ENCODE results near the gene SECISBP2.

DNA sequence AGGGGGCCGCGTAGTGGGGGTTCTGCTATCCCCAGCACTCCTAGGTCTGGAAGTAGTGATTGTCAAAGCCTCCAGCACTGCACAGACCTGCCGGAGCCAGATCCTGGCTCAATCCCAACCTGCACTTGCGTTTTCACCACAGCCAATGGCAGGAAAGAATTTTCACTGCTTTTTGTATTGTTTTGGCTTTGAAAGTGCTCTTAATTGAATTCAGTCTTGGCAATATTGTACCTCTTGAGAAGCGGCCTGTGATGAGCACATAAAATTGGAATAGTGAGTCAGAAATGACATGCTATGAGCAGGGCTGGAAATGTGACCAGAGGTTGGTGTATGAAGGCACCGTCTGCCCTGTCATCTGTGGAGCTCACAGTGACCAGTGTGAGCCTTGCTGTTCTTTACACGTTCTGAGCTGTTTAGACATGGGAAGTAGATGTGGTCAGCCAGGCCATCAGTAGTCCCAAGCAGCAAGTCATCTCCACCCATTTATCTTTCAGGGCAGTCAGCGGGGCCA, 41.5 kb downstream of the SECISBP2 start:
- TF ChIP-seq, protein P1, sequence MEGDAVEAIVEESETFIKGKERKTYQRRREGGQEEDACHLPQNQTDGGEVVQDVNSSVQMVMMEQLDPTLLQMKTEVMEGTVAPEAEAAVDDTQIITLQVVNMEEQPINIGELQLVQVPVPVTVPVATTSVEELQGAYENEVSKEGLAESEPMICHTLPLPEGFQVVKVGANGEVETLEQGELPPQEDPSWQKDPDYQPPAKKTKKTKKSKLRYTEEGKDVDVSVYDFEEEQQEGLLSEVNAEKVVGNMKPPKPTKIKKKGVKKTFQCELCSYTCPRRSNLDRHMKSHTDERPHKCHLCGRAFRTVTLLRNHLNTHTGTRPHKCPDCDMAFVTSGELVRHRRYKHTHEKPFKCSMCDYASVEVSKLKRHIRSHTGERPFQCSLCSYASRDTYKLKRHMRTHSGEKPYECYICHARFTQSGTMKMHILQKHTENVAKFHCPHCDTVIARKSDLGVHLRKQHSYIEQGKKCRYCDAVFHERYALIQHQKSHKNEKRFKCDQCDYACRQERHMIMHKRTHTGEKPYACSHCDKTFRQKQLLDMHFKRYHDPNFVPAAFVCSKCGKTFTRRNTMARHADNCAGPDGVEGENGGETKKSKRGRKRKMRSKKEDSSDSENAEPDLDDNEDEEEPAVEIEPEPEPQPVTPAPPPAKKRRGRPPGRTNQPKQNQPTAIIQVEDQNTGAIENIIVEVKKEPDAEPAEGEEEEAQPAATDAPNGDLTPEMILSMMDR (conservative IDR thresholded peaks at IDR 0.05), result no peak
- no peak for TF ChIP-seq EZH2 (IDR thresholded peaks at IDR 0.05; ENCODE audit: low read depth)
